ENCODE results near the gene GABRG3.

GABRG3 gene

DNA sequence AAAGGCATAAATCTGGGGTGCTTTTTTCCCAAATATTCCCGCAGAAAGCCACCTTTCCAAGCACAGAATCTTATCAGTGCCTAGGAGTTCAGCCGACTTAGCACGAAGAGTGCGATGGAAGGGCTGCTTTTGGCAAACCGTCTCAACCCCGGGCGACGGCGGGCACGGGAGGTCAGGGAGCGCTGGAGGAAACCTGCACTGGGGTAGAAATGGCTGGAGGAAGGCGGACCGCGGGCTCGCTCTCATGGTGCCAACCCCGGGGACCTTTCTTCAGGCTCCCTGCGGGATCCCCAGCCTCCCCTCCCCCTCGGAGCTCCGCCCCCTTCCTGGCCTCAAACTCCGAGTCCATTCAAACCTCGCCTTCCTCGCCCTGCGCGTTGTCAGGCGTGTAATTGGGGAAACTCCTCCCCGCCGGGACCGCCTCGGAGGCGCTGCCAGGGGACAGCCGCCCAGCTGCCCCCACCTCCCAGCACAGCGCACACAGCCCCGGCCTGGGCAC, at the start of gene GABRG3:
Gene GABRG3, plus strand, starts transcription at position 470 of the 499 bp plus-strand sequence.
- in situ Hi-C loops (cut with MboI; ENCODE audit: low pct_unique_long_range_greater_than_20kb, low sequenced_read_pairs, unreplicated experiment) = no loop called here
- DNase-seq (ENCODE audit: low spot score) = no peak

DNA sequence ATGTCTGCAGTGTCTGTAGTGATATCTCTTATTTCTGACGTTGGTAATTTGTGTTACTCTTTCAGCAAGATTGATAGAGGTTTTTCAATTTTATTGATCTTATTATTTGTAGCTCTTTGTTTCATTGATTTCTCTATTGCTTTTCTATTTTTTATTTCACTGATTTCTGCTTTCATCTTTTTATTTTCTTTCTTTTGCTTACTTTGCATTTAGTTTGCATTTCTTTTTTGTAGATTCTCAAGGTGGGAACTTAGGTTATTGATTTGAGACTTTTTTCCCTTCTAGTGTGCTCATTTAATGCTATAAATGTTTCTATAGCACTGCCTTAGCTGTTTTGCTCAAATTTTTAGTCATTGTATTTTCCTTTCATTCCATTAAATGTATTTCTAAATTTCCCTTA, 49.5 kb upstream of the GABRG3 start:
- no peak for DNase-seq (ENCODE audit: low spot score)
- no peak for TF ChIP-seq CTCF (IDR thresholded peaks at IDR 0.05; ENCODE audit: extremely low read depth, insufficient read depth, missing control alignments)
- in situ Hi-C loops (cut with MboI; ENCODE audit: low pct_unique_long_range_greater_than_20kb, low sequenced_read_pairs, unreplicated experiment) = no loop called here

More for the DNA sequence above, at the start of gene GABRG3:
- TF ChIP-seq CTCF (IDR thresholded peaks at IDR 0.05; ENCODE audit: extremely low read depth, insufficient read depth, missing control alignments) = no peak

GRCh38 chr15:26926081-26926480, 44.9 kb upstream of the GABRG3 start:
- no peak for TF ChIP-seq CTCF (IDR thresholded peaks at IDR 0.05; ENCODE audit: extremely low read depth, insufficient read depth, missing control alignments)
- in situ Hi-C loops (cut with MboI; ENCODE audit: low pct_unique_long_range_greater_than_20kb, low sequenced_read_pairs, unreplicated experiment) = no loop called here
- DNase-seq (ENCODE audit: low spot score) = no peak

GRCh38 chr15:26928051-26928450, 42.9 kb upstream of the GABRG3 start:
- in situ Hi-C loops (cut with MboI; ENCODE audit: low pct_unique_long_range_greater_than_20kb, low sequenced_read_pairs, unreplicated experiment) = no loop called here
- TF ChIP-seq CTCF (IDR thresholded peaks at IDR 0.05; ENCODE audit: extremely low read depth, insufficient read depth, missing control alignments) = no peak

DNA sequence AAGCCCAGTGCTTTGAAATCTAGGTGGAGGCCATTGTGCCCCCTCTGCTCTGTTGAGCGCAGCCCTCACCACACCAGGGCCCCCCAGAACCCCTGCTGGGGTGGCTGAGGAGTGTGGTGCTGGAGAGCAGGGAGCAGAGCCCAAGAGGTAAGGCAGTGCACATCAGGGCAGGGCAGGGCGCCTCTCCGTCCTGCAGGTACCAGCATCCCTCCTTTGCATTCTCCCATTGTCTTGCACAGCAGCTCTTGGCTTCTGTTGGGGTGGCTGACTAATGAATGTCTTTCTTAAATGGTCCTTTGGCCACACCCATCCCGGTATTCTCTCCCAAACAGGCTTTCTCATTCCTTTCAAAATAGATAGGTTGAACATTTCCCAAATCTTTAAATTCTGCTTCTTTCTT, 41.4 kb upstream of the GABRG3 start:
- DNase-seq (ENCODE audit: low spot score) = no peak
- TF ChIP-seq CTCF (IDR thresholded peaks at IDR 0.05; ENCODE audit: extremely low read depth, insufficient read depth, missing control alignments) = no peak
- in situ Hi-C loops (cut with MboI; ENCODE audit: low pct_unique_long_range_greater_than_20kb, low sequenced_read_pairs, unreplicated experiment) = no loop called here

More at GRCh38 chr15:26928051-26928450, 42.9 kb upstream of the GABRG3 start:
- no peak for DNase-seq (ENCODE audit: low spot score)

DNA sequence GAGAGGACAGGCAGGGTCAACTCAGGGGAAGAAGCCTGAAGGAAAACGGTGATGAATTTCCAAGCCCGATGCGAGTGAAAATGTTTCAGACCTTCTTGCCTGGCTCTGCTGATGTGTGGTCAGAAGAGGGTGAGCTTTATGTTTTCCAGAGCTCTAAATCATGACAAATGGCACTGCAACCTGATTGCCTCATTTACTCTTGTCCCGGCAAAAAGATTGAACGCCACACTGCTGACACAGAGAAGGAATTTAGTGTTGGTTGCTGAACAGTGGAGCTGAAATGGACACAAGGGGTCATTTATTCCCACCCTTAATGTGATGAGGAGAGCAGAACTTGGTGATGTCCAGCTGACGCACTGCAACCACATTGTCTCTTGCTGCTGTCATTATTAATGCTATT, 36.1 kb upstream of the GABRG3 start:
- no peak for DNase-seq (ENCODE audit: low spot score)
- in situ Hi-C loops (cut with MboI; ENCODE audit: low pct_unique_long_range_greater_than_20kb, low sequenced_read_pairs, unreplicated experiment) = no loop called here
- no peak for TF ChIP-seq CTCF (IDR thresholded peaks at IDR 0.05; ENCODE audit: extremely low read depth, insufficient read depth, missing control alignments)

DNA sequence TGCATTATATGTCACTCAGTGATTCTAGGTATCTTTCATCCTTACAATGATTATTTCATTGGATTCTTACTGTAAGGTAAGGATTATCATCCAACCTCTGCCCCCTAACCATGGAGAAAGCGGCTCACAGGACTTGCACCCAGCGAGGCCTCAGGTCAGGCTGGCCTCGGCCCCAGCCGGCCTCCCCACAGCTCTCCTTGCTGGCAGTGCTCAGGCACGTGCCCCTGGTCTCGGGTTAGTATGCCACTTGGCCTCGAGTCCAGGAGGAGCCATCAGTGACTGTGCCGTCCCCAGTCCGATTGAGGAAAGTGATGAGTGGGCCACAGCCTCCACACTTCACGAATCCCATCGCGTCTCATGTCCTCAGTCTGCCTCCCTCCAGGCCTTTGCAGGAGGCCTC, 35.7 kb upstream of the GABRG3 start:
- in situ Hi-C loops (cut with MboI; ENCODE audit: low pct_unique_long_range_greater_than_20kb, low sequenced_read_pairs, unreplicated experiment) = no loop called here
- no peak for DNase-seq (ENCODE audit: low spot score)
- no peak for TF ChIP-seq CTCF (IDR thresholded peaks at IDR 0.05; ENCODE audit: extremely low read depth, insufficient read depth, missing control alignments)
